Activated CD4-positive, CD25-positive, alpha-beta regulatory T cell (primary cell): ENCODE measurements around the gene NDUFB2.
A peak's percentile ranks its signal among the peaks of the same experiment; 100 is the strongest.
"Not testable (repeated sequence)": the region's sequence is repeated elsewhere in the genome, so short reads cannot be mapped to it uniquely, and the experiment has no call there.

Experiments
- DNase-seq, 4 experiments: peaks; one replicate each; lab custom pipeline; 2025; lab: John Stamatoyannopoulos, UW

Gene NDUFB2

GRCh38 chr7:140696680-140697446 is at the start of gene NDUFB2:
Gene NDUFB2 (plus strand): TSS chr7:140696708. CDS start chr7:140696745, 37 bp downstream.
- peak; percentile 60 to 85 (median 65) for DNase-seq

- no peak for DNase-seq
Measured at GRCh38 chr7:140646931-140647647, 49.4 kb upstream of the NDUFB2 start.

DNA sequence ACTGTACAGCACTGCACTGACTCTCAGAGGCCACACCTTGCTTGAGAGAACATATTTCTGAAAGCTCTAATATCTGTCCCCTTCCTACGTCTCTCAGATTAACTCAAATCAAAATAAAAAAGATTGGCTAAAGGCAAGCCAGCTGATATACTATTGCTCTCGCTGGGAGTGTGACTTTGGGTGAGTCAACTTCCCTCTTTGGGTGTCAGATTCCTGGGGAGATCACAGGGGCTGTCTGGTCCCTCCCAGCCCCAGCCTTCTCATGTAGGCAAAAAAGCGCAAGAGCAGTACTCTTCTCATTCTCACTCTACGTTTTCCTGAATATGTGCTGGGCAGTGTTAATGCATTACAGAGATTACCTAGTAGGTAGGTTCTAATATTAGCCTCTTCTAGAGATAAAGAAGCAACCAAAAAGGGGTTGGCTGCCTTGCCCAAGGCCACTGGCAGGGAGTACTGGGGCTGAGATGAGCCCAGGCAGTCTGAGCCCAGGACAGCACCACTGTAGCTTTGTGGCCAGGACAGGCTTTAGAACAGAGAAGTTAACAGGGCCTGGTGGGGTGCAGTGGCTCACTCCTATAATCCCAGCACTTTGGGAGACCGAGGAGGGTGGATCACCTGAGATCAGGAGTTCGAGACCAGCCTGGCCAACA is 46.8 kb upstream of the NDUFB2 start:
- no peak for DNase-seq

GRCh38 chr7:140650367-140650766 is 46.1 kb upstream of the NDUFB2 start:
- no peak for DNase-seq

DNA sequence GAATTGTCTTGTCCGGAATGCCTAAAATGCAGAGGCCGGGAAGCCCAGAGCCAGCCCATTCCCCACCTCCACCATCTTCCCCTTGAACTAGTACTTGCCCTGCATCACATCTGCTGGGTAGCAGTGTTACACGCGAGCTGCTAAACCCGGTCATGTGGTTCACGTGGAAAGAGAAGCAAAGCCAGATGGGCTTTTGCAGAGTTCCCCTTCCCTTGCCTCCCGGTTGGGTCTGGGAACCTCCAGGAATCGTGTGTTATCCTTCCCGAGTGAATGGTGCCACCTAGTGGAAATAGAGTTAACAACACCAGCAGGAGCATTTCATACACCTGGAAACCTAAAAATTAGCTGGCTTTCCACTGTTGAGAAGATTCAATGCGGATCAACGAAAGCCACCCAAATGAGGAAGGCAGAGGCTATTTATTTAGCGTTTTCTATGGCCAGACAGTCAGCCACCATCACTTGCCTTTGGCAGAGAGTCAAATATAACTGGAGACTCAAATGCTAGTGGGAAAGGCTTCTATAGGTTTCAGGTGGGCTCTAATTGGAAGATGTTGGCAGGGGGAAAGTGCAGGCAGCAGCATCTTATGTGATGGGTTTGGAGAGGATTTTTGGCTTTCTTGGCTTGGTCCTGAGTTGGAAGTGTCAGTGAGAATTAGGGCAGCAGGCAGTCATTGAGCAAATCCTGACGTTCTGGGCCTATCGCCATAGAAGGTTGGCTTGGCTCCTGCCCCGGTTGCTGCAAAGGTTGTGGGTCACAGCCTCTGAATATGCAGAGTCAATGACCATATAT is 43.0 kb upstream of the NDUFB2 start:
- DNase-seq = no peak

DNA sequence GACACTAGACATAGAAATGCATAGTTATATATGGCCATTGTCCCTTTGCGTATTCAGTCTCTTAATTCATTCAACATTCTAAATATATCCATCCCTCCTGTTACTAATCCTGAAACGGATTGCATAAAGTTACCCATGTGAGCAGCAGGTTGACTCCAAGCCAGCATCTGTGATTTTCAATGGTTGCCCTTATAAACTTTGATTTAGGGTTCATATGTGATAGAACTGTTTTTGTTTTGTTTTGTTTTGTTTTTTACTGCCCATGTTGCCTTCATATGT is 42.5 kb upstream of the NDUFB2 start:
- DNase-seq = no peak

- DNase-seq = no peak
Measured at GRCh38 chr7:140654661-140655060, 41.8 kb upstream of the NDUFB2 start.

DNA sequence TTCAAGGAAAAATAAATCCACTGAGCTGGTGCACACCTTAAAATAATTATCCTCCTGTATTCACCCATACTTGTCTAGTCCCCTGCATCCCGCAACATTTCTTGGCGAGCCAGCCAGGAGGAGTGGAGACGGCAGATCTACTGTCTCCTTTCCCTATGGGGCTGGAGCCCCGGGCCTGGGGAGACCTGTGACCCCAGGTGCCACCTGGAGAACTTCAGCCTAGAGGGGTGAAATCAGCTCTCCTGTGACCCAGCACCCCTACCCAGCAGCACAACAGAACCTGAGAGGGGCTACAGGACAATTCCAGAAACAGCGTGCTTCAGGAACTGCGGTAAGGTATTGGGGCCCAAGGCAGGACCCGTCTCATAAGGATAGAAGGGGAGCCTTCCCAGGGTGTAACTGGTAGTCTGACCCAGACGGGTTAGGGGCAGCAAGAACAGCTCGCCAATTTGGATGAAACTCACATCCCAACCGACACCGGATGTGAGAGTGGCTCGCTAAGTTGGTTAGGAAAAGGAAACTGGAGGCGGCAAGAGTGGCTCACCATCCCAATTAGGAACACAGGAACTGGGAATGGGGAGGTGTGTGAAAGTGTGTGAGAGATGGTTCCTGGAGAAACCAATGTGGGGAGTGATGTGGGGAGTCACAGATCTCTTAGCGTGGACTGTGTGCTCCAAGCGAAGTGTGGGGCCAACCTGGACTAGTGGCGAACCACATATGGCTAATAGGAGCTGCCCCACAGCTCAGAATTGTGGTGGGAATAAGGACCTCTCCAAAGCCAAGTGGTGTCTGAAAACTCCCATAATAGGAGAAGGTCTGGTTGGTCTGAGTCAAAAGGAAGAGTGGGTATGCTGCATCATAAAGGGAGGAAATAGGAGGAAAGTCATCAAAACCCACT is 40.7 kb upstream of the NDUFB2 start:
- DNase-seq = no peak

DNA sequence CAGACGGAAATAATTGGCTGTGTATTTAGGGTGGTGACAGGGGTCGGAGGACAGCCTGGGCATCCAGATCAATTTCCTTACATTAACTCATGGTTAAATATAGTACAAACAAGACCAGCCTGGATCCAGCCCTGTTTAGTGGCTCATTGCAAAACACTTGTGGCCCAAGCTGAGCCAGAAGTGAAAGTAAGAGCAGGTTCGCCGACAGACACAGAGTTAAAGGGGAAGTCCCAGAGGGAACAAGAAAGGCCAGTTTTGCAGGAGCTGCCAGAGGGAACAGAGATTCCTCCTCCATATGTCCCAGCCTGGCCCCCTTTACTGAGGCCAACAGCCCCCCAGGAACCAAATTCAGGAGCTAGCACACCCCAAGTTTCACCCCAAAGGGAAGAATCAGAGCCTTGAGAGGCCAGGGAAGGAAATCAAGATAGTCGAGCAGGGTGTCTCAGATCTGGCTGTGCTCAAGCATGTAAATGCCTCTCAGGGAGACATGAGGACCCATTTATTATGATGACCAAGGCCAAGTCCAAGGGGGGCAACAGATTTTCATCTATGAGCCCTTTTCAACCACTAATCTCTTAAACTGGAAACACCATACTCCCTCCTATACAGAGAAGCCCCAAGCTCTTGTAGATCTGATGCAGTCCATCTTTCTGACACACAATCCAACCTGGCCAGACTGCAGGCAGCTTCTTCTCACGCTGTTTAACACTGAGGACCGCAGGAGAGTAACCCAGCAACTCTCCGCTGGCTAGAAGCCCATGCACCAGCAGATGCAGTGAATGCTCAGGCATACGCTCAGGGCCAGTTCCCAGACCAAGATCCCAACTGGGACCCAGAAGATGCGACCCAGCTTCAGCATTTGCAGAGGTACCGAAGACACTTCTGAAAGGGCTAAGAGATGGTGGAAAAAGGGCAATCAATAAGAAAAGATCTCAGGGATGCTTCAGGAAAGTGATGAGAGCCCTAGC is 39.7 kb upstream of the NDUFB2 start:
- DNase-seq = no peak

DNA sequence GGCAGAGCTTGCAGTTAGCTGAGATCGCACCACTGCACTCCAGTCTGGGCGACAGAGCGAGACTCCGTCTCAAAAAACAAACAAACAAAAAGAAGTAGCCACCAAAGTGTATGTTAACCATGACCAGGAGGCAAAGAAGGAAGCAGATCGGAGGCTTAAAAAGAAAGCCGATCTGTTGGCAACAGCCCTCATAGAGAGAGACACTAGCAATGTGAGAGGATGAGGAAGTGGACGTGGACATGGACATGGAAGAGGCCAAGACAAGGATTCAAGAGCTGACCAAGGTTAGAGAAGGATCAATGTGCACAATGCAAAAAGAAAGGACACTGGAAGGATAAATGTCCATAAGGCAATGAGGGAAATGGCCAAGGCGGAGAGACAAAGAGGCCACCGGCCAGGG is 38.6 kb upstream of the NDUFB2 start:
- no peak for DNase-seq

GRCh38 chr7:140659856-140660255 is 36.7 kb upstream of the NDUFB2 start:
- DNase-seq = no peak

DNA sequence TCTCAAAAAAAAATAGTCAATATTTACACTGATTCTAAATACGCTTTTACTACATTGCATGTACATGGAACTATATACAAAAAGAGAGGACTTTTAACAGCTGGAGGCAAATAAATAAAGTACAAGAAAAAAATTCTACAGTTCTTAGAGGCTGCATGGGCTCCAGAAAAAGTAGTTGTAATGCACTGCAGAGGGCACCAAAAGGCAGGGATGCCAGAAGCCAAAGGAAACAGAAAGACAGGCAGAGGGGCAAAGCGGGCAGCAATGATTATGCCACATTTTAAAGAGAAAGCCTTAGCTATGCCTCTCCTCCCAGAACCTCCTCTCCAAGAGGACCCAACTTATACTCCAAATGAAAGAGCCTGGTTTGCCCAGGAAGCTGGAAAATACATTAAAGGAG is 35.4 kb upstream of the NDUFB2 start:
- DNase-seq = no peak

- not testable (repeated sequence) for DNase-seq
Measured at GRCh38 chr7:140662938-140663337, 33.6 kb upstream of the NDUFB2 start.

DNA sequence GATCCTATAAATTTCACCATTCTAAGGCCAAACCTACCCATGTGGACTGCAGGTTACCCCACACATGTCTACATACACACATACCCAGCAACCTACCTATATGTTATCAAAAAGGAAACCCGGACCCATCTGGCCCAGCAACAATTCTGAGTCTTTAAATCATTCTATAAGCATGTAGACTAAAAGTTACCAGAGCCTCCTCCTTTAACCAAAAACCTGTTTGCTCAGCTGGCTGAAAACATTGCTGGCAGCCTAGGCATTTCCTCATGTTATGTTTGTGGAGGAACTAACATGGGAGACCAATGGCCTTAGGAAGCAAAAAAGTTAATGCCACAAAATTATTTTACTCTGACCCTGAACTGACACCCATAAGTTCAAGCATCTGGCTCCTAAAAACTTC is 29.0 kb upstream of the NDUFB2 start:
- no peak for DNase-seq

GRCh38 chr7:140668641-140669040 is 27.9 kb upstream of the NDUFB2 start:
- no peak for DNase-seq

GRCh38 chr7:140669352-140669751 is 27.2 kb upstream of the NDUFB2 start:
- no peak for DNase-seq

DNA sequence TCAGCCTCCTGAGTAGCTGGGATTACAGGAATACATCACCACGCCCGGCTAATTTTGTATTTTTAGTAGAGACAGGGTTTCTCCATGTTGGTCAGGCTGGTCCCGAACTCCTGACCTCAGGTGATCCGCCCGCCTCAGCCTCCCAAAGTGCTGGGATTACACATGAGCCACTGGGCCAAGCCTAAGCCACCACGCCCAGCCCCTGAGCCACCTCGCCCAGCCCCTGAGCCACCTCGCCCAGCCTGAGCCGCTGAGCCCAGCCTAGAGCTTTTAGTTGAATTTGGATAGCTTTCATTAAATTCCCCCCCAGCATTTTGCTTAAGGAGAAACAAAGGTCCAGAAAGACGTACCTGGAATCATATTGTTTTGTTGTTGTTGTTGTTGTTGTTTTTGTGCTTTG is 26.6 kb upstream of the NDUFB2 start:
- DNase-seq = not testable (repeated sequence)

DNA sequence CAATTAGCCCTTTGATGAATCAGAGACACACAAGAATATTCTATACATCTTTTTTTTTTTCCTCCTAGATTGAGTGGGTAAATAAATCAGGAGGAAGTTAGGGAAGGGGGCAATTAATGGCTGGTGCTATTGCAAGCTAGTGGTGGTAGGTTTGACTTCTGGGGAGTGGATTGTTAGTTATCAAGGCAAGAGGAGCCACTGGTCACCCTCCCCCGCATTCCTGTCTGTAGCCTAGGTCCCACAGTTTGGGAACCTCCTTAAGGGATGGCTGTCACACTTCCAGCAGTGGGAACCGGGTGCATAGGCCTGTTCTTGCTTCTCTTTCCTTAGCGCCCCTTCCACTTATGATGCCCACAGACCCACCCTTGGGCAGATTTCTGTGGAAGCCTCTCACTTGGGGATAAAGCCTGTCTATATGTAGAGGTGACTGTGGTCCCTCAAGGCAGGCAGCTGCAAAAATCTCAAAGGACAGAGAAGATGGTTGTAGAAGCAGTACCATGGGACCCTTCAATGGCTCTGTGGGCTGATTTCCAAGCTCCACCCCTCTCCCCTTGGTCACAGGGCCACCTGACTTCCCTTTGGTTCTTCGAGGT is 26.1 kb upstream of the NDUFB2 start:
- DNase-seq = no peak

DNA sequence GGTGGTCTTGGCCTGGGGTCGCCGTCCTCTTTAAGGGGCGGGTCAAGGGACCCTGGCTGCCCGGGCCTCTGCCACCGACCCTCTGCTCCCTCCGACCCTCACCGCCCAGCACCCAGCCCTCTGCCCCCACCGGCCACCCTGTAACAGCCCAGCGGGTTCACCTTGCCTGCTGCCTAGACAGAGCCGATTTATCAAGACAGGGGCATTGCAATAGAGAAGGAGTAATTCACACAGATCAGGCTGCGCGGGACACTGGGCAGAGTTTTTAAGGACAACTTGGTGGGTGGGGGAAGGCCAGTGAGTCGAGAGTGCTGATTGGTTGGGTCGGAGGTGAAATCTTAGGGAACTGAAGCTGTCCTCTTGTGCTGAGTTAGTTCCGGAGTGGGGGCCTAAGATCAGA is 24.5 kb upstream of the NDUFB2 start:
- no peak for DNase-seq
